ENCODE results near the gene KIF3B. TPM values are rescaled to one million over a fixed set of nuclear protein-coding genes. Genes with fewer than 3 reads are reported as not detected.
"Not testable (repeated sequence)": the region's sequence is repeated elsewhere in the genome, so short reads cannot be mapped to it uniquely, and the experiment has no call there.

KIF3B gene
- total RNA-seq, 1 donor from 2014 or later = 9.9 TPM

DNA sequence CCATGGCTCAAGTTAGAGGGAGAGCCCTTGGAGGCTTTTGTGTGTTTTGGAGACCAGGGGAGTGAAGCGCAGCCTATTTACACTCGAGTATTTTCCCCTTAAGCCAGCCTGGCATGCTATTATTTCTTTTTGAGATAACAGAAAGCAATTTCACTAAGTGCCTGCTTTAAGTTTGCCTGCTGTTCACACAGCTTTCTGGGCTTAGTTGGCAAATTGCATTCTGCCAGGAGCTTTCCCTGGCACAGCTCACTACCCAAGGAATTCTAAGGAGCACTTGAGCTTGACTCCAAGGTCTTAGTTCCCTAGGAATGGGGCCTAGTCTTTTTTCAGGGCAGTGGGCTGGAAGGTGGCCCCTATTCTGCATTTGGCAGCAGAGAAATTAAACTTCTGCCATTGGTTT lies 61.7 kb downstream of the KIF3B start:
- intact Hi-C loops (cut with micrococcal nuclease) = no loop called here
- H3K4me3 ChIP-seq = no peak overlapping the region
- TF ChIP-seq, protein P1, sequence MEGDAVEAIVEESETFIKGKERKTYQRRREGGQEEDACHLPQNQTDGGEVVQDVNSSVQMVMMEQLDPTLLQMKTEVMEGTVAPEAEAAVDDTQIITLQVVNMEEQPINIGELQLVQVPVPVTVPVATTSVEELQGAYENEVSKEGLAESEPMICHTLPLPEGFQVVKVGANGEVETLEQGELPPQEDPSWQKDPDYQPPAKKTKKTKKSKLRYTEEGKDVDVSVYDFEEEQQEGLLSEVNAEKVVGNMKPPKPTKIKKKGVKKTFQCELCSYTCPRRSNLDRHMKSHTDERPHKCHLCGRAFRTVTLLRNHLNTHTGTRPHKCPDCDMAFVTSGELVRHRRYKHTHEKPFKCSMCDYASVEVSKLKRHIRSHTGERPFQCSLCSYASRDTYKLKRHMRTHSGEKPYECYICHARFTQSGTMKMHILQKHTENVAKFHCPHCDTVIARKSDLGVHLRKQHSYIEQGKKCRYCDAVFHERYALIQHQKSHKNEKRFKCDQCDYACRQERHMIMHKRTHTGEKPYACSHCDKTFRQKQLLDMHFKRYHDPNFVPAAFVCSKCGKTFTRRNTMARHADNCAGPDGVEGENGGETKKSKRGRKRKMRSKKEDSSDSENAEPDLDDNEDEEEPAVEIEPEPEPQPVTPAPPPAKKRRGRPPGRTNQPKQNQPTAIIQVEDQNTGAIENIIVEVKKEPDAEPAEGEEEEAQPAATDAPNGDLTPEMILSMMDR (IDR thresholded peaks at IDR 0.05; ENCODE audit: borderline replicate concordance) = no peak
- no peak overlapping the region for H3K27ac ChIP-seq (replicated peaks)
- H3K4me1 ChIP-seq = peaks cover 30% of the 10 kb centered on the region
- no peak for DNase-seq
- H3K27me3 ChIP-seq (ENCODE audit: low read depth) = no peaks in the 10 kb centered on the region
- no peaks in the 10 kb centered on the region for H3K36me3 ChIP-seq
- no peaks in the 10 kb centered on the region for H3K9me3 ChIP-seq (replicated peaks)

DNA sequence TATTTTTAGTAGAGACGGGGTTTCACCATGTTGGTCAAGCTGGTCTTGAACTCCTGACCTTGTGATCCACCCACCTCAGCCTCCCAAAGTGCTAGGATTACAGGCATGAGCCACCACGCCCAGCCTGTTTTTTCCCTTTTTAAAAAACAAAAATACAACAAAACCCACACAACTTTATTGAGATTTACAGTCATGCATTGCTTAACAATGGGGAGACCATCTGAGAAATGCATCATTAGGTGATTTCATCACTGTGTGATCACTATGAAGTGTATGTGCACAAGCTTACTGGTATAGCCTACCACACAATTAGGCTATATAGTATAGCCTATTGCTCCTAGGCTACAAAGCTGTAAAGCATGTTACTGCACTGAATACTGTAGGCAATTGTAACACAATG lies 63.6 kb downstream of the KIF3B start:
- H3K27me3 ChIP-seq (ENCODE audit: low read depth); DNase-seq; H3K27ac ChIP-seq (replicated peaks); H3K36me3 ChIP-seq; H3K9me3 ChIP-seq (replicated peaks); intact Hi-C loops (cut with micrococcal nuclease); H3K4me3 ChIP-seq: not testable (repeated sequence)
- peaks cover 18% of the 10 kb centered on the region for H3K4me1 ChIP-seq

DNA sequence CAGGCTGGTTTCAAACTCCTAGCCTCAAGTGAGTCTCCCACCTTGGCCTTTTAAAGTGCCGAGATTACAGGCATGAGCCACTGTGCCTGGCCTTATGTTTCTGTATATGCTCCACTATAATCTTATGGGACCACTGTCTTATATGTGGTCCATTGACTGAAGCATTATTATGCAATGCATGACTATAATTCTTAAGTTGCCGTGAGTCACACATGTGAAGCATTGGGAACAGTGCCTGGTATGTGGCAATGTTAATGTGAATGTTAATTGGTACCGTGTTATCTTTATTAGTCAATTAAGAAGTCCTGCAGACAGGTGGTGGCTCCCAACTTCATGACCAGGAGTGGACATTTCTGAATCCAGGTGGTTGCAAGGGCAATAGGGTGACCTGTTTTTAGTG lies 66.0 kb downstream of the KIF3B start:
- intact Hi-C loops (cut with micrococcal nuclease) = no loop called here
- no peak for DNase-seq
- Histone ChIP-seq H3K27ac (replicated peaks) (no peak overlapping the region), H3K4me1 (peaks cover 11% of the 10 kb centered on the region), H3K36me3 (no peaks in the 10 kb centered on the region), H3K27me3 (ENCODE audit: low read depth) (no peaks in the 10 kb centered on the region), H3K4me3 (no peak overlapping the region), H3K9me3 (replicated peaks) (no peaks in the 10 kb centered on the region)
- TF ChIP-seq, protein P1 (IDR thresholded peaks at IDR 0.05; ENCODE audit: borderline replicate concordance) = no peak

DNA sequence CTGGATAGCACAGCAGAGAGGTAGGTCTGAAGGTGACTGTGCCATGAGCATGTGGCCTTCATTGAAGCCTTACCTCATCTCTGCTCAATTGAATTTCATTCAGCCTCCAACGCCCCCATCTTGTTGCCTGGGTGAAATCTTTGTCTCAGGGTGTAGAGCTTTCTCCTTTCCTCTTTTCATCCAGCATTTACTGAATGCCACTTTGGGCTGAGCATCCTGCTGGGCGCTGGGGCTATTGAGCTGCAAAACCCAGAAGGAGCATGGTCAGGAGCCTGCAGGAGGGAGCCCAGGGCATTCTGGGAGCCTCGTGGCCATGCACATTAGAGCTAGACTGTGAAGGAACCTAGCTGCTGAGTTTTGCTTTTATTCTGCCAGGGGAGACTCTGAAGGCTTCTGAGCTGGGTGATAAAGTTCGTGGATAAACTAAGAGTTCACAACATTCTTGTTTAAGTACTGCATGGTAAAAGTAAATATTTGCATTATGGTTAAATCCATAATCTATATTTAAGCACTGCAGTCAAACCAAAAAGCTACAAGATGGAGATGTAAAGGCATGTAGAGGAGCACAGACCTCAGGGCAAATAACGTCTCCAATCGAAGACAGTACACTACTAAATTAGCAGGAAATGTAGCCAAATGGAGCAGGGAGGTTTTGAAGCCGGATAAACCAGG lies 67.5 kb downstream of the KIF3B start:
- Histone ChIP-seq H3K4me1 (no peaks in the 10 kb centered on the region), H3K27me3 (ENCODE audit: low read depth) (no peaks in the 10 kb centered on the region), H3K9me3 (replicated peaks) (no peaks in the 10 kb centered on the region), H3K27ac (replicated peaks) (no peak overlapping the region), H3K4me3 (no peak overlapping the region), H3K36me3 (no peaks in the 10 kb centered on the region)
- TF ChIP-seq, protein P1 (IDR thresholded peaks at IDR 0.05; ENCODE audit: borderline replicate concordance) = no peak
- intact Hi-C loops (cut with micrococcal nuclease) = no loop called here
- no peak for DNase-seq

DNA sequence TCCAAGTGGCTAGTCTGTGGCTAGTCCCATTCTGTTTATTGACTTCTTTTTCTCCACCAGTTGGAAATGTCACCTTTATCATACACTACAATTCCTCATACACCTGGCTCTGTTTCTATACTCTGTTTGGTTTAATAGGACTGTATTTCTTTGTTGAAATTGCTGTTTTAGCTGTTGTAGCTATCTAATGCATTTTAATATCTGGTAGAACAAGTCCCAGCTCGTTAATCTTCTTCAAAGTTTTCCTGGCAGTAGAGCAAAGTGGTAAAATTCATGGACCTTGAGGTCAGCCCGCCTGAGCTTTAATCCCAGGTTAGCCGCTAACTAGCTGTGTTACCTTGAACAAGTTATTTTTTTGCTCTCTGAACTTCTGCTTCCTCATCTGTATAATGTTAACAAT lies 70.8 kb downstream of the KIF3B start:
- TF ChIP-seq, protein P1 (IDR thresholded peaks at IDR 0.05; ENCODE audit: borderline replicate concordance) = no peak
- H3K4me1 ChIP-seq = no peaks in the 10 kb centered on the region
- H3K27ac ChIP-seq (replicated peaks) = no peak overlapping the region
- H3K4me3 ChIP-seq = no peak overlapping the region
- no peaks in the 10 kb centered on the region for H3K36me3 ChIP-seq
- DNase-seq = no peak
- intact Hi-C loops (cut with micrococcal nuclease) = no loop called here
- H3K9me3 ChIP-seq (replicated peaks) = no peaks in the 10 kb centered on the region
- no peaks in the 10 kb centered on the region for H3K27me3 ChIP-seq (ENCODE audit: low read depth)

DNA sequence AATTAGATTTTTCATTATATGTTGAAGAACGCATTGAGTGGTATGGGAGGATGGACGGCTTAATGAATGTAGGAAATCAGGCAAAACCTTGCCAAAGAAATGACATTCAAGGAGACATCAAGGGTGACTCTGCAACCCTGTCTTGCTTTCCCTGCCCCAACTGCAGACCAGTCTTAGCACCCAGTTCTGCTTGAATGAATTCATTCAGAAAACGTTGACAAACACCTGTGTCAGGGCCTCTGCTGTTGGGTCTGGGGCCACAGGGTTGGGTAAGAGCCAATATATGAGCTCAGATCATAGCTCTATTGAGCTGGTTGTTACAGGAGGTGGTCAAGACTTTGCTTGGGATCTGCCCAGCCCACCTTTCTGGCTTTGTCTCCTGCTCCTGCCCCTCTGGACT lies 73.0 kb downstream of the KIF3B start:
- Histone ChIP-seq H3K4me3 (no peak overlapping the region), H3K4me1 (no peaks in the 10 kb centered on the region), H3K27me3 (ENCODE audit: low read depth) (no peaks in the 10 kb centered on the region), H3K9me3 (replicated peaks) (no peaks in the 10 kb centered on the region), H3K27ac (replicated peaks) (no peak overlapping the region), H3K36me3 (no peaks in the 10 kb centered on the region)
- TF ChIP-seq, protein P1 (IDR thresholded peaks at IDR 0.05; ENCODE audit: borderline replicate concordance) = no peak
- intact Hi-C loops (cut with micrococcal nuclease) = no loop called here
- DNase-seq = no peak

Measured in left ventricle myocardium inferior (tissue), 1 donor.